ENCODE results near the gene TEX35. TPM values are rescaled to one million over a fixed set of nuclear protein-coding genes. Genes with fewer than 3 reads are reported as not detected.

Gene TEX35
- not detected for total RNA-seq

DNA sequence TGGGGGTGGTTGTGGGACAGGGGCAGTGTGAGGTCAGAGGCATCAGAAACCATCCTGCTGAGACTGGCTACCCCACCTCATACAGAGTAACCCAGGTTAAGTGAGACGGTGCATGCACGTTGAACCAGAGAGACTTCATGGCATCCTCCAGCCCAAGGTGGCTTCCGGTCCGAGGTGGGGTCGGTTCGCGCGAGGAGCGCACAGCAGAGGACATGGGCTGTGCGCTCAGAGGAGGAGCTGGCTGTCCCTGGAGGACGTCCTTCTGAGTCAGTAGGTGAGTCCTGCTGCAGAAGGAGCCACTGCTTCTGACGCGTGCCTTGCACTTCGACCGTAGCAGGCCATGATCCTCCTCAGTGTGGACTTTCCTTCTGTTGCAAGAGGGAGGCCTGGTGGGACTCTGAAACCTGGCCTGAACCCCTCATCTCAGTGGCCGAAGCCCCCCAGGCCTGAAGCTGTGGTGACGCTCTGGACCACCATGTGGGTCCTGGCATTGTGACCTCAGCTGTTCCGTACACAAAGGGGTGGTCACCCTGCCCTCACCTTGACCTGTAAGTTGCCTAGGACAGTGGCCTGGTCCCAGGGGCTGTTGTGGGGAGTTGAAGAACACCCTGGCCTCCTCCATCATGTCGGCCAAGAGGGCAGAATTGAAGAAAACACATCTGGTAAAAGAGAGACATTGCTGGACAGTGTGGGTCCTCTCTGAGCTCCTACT, at the start of gene TEX35:
Gene TEX35, plus strand, starts transcription at position 544 of the 712 bp plus-strand sequence. Its CDS starts 80 bp downstream, at position 624.
- ATAC-seq, result no peak
- DNase-seq (ENCODE audit: low spot score in 2 of 2), result no peak
- Mint-ChIP-seq H3K27ac (no peak within 1 kb of the TSS), H3K9me3 (no peaks in the 10 kb centered on the region), H3K36me3 (no peaks in the 10 kb centered on the region)

DNA sequence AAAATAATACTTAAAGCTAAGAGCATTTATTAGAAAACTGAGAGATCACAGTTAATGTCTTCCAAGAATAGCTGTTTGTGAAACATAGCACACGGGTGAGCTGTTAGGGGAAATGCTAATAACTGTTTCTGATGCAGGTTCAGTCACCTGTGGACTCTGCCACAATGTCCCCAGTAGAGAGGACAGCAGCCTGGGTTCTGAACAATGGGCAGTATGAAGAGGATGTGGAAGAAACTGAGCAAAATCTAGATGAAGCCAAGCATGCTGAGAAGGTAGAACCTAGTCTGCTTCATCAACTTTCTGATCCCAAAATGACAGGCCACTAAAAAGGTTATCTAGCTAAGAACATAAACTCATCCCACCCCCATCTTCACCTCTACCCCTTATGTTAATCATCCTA, 48.8 kb upstream of the TEX35 start:
- Mint-ChIP-seq H3K9me3 (no peaks in the 10 kb centered on the region), H3K36me3 (no peaks in the 10 kb centered on the region), H3K27ac (no peak overlapping the region)
- DNase-seq (ENCODE audit: low spot score in 2 of 2), result no peak
- no peak for ATAC-seq

DNA sequence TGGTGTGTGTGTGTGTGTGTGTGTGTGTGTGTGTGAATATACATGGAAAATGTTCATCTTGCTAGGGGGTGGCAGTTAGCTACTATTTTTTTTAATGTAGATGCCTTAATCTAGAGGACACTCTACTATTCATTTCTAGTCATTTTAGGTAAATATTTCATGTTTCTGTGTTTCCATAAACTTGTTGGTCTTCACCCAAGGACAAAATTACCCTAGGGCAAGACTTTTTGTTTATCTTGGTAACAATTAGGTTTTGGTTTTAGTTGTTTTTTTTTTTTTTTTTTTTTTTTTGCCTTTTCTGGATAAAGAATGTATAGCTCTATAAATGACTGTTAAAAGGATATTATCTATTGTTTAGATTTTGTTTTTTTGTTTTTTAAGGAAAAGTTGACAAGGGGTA, 48.3 kb upstream of the TEX35 start:
- Mint-ChIP-seq H3K27ac (no peak overlapping the region), H3K9me3 (no peaks in the 10 kb centered on the region), H3K36me3 (no peaks in the 10 kb centered on the region)
- DNase-seq (ENCODE audit: low spot score in 2 of 2) (no peak), ATAC-seq (no peak)

DNA sequence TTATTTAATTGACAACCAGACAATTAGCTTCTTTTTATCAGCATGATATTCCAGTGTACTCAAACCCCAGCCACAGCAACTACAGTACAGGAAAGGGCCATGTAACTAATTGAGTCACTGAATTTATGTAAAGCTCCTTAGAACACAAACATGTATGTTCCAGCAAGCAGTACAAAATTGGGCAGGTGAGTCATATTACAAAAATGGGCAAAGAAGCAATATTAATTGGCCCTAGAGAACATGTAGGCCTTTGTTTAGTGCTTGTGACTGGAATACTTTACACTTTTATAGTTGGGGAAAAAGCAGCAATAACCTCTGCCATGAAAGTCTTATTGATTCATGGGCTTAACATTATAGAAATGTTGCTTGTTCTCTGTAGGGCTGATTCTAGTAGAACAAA, 47.9 kb upstream of the TEX35 start:
- no peak for ATAC-seq
- Mint-ChIP-seq H3K27ac (no peak overlapping the region), H3K9me3 (no peaks in the 10 kb centered on the region)

DNA sequence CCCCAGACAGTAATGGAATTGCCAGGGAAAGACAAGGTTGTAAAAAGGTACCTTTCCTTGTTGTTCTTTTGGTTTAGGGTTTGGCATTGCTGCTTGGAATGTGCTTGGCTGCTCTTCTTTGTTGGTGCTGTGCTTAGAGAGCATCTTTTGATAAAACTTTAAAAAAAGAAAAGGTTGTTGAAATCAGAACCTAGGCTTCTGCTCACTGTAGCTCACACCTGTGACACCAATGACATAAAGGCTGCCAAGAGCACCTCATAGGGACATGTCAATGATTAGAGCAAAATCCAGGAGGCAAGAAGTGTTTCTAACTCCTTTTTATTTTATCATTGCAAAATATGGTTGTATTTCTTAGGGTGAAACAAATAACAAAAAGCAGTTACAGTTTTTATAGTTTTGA, 45.1 kb upstream of the TEX35 start:
- DNase-seq (ENCODE audit: low spot score in 2 of 2) (no peak), ATAC-seq (no peak)
- no peaks in the 10 kb centered on the region for H3K9me3 Mint-ChIP-seq
- no peak overlapping the region for H3K27ac Mint-ChIP-seq
- no peaks in the 10 kb centered on the region for H3K36me3 Mint-ChIP-seq

More for the DNA sequence above, 47.9 kb upstream of the TEX35 start:
- no peaks in the 10 kb centered on the region for H3K36me3 Mint-ChIP-seq
- no peak for DNase-seq (ENCODE audit: low spot score in 2 of 2)

DNA sequence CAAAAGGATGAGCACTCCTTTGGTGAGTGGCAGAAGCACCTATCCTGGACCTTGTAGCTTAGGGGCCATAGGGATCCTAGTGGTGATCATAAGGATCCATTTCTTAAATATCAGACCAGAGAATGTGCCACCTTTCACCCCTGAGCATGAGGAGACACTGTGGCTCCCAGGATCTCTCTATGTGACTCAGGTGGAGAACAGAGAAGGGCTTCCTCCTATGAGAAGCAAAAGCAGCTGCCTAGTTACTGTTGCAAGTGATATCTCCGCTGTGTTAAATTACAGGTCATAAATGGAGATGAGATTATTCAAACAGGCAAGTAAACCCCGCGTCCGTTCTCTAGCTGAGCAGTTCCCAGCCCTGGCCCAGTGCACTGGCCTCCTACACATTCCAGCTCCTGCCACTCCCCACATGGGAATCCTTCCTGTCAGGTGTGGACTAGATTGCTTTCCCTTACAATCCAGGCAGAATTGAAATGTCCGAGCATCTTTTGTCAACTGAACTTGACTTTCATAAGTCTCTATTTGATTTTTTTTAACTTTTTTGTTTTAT, 42.4 kb upstream of the TEX35 start:
- Mint-ChIP-seq H3K36me3 (no peaks in the 10 kb centered on the region), H3K27ac (no peak overlapping the region), H3K9me3 (no peaks in the 10 kb centered on the region)
- no peak for DNase-seq (ENCODE audit: low spot score in 2 of 2)
- ATAC-seq, result no peak

DNA sequence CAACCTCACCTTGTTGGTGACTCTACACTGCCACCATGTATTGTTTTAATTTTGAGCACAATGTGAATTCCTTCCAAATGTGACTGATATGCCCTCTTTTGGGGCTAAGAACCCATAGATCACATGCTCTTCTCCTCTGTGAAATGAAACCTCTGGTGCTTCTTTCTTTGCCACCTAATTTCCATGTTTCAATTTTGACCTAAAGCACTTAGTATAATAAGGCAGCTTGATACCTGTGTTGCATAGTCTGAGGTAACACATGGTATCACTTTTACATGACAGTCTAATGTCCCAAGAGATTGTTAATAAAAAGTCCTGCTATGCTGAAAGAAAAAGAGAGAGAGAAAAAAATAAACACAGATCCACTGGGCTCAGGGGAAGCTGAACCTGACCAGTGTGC, 40.4 kb upstream of the TEX35 start:
- no peak overlapping the region for H3K27ac Mint-ChIP-seq
- no peaks in the 10 kb centered on the region for H3K9me3 Mint-ChIP-seq
- ATAC-seq (no peak), DNase-seq (ENCODE audit: low spot score in 2 of 2) (no peak)
- H3K36me3 Mint-ChIP-seq, result no peaks in the 10 kb centered on the region

DNA sequence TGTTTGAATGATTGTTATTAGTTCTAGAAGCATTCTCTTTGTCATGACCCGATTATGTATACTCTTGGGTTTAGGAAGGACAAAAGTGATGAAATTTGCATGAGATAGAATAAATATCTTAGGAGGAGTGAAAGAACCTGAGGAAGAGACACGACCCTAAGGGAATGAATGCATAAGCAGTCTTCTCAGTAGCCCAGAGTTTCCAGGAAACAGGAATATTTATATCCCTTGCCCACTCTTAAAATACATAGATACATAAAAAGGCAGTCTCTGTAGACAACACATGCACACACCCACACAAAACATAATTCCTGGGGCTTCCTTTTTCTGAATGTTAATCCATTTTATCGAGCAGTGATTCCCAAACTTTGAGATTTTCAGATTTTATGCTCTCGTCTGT, 35.5 kb upstream of the TEX35 start:
- Mint-ChIP-seq H3K36me3 (no peaks in the 10 kb centered on the region), H3K27ac (no peak overlapping the region), H3K9me3 (no peaks in the 10 kb centered on the region)
- ATAC-seq (no peak), DNase-seq (ENCODE audit: low spot score in 2 of 2) (no peak)

DNA sequence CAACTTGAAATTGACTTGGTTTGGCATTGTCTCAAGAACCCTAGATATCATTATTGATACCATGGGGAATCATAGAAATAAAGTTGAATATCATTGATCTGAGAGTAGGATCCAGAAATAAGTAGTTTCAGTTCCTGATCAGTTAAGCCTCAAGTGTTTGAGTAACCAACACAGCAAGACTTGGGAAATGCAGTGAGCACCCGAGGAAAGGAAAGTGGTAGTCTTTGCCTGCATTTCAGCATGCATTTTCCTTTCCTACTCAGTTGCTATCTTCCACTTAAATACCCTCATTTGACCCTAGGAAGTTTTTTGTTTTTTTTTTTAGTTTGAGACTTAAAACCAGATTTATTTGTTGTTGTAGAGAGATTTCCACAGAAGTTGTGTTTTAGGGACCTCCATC, 35.1 kb upstream of the TEX35 start:
- ATAC-seq (no peak), DNase-seq (ENCODE audit: low spot score in 2 of 2) (no peak)
- Mint-ChIP-seq H3K36me3 (no peaks in the 10 kb centered on the region), H3K9me3 (no peaks in the 10 kb centered on the region), H3K27ac (no peak overlapping the region)

DNA sequence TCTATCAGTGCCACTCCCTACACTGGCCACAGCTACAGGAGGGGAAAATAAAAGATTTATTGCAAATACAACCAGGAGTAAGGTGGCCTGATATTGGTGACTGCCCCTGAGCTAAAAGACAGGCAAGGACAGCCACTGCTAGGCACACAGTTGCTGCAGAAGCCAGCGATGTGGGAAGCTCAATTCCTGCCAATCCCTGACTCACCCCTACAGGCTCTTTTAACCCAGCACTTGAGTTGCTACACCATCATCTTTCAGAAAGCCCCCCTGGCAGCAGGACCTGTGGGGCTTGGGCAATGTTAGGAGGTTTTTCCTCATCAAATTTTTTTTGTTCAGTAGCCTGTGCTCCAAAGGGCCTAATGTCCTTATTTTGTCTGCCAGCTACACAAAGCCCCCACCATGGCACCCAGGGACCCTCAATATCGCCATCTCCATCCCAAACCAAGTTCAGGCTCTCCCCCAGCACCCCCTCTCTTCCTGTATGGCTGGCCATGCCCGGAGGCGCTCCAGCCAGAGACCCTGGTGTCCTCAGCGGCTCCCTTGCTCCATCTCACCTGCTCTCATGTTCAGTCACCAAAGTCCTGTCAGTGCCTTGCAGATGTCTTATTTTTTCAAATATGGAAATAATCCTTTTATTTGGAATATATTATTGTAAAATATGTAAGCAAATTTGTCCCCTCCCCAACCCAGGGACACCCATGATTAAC, 29.5 kb upstream of the TEX35 start:
- Mint-ChIP-seq H3K36me3 (no peaks in the 10 kb centered on the region), H3K27ac (no peak overlapping the region), H3K9me3 (no peaks in the 10 kb centered on the region)
- no peak for DNase-seq (ENCODE audit: low spot score in 2 of 2)
- ATAC-seq, result no peak

DNA sequence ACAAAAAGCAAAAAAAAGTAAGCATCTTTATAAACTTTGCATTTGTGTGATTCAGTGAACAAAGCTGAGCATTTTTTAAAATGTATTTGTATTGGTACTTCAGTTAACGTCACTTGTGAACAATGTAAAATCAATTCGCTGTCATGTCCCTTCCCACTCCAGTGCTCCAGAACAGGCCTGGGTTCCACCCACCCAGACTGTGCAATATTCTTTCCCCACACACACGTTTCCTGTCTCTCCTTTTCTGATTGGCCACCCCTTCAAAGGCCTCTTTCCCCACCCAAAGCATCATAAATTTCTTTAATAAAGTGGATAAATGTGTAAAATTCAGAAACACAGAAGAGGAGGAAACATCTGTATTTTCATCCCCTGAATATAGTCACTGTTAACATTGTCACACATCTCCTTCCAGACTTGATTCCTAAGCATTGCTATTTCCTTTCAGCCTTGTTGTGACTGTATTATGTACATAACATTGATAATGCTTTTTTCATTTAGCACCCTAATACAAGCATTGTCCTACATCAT, 28.1 kb upstream of the TEX35 start:
- Mint-ChIP-seq H3K9me3 (no peaks in the 10 kb centered on the region), H3K36me3 (no peaks in the 10 kb centered on the region), H3K27ac (no peak overlapping the region)
- ATAC-seq, result no peak
- DNase-seq (ENCODE audit: low spot score in 2 of 2), result no peak

DNA sequence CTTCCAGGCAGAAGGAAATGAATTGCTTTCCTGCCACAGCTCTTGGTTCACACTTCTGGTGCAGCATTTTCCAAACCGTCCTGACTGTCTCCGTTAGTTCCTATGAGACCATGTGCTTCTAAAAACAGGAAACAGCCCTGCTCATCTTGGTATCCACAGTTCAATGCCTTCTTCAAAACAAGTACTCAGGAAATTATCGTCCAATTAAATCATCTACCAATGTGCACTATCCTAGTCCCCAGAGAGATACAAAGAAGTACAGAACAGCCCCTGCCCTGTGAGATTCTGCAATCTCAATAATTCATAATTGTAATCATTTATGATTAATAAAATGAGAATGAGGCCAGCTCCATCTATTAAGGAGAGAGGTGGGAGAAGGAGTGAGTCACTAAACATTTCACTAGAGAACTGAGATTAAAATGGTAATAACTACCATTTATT, 27.3 kb upstream of the TEX35 start:
- ATAC-seq, result no peak
- Mint-ChIP-seq H3K27ac (no peak overlapping the region), H3K9me3 (no peaks in the 10 kb centered on the region), H3K36me3 (no peaks in the 10 kb centered on the region)
- DNase-seq (ENCODE audit: low spot score in 2 of 2), result no peak

DNA sequence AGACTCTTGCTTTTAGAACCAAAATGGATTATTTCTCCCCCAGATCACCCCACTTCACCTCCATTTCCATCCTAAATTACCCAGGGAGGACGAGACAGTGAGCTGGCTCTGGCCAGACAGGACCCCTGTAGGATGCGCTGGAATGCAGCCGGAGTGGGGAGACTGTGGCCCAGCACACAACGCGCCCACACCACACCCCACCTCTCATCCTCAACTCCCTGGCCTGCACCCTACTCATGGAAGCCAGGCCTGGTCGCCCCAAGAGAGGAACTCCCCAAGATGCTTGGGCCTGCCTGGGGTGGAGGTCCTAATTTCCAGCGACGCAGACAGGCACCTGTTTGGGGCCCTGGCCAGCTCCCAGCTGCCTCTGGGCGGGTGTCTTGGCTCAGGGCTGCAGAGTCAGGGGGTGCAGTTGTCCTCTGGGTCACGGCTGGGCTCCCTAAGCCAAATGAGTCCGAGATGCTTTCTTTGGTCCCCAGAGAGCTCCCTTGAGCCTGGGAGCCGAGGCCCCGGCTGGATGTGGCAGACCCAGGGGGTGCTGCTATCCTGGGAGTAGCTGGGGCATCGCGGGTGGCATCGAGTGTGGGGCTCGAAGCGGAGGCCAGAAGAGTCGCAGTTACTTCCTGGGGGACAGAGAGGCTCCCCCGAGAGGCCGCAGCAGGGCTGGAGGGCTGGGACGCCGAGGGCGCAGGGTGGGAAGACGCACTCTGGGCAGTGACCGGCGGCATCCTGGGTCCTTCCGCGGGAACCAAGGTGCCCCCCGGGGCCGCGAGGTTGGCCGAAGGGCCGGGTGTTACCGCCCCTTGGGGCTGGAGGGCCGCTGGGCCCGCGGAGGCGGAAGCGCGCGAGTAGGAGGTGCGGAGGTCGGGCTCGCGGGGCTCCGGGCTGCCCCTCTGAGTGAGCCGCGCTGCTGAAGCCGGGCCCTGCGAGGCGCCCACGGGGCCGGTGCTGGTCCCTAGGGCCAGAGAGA, 26.5 kb upstream of the TEX35 start:
- ATAC-seq, result peak in 1 of 2 donors; percentile 20

DNA sequence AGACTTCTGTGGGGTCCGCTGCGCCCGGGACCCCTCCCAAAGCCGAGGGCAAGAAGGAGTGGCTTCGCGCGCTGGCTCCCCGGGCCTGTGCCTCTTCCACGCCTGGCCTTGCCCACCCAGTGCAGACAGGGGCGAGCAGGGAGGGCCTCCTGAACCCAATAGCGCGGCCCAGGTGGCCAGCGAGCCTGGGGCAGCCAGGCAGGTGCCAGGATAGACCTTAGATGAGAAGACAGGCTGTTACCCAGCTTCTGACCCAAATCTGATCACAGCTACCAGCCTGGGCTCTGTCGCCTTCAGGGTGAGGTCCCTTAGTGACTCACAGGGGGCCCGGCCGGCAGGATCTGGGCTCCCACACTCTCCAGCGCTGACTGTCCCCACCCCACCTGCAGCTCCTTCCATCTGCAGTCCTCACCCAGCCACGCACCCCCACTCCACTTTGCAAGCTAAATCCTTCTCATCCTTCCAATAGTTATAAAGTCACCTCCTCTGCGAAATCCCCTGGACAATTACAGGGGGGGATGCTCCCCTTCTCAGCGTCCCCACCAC, 25.8 kb upstream of the TEX35 start:
- Mint-ChIP-seq H3K27ac (no peak overlapping the region), H3K9me3 (no peaks in the 10 kb centered on the region), H3K36me3 (no peaks in the 10 kb centered on the region)
- DNase-seq (ENCODE audit: low spot score in 2 of 2) (no peak), ATAC-seq (peak in 1 of 2 donors; percentile 7)

More for the DNA sequence above, 26.5 kb upstream of the TEX35 start:
- H3K9me3 Mint-ChIP-seq, result no peaks in the 10 kb centered on the region
- H3K36me3 Mint-ChIP-seq, result no peaks in the 10 kb centered on the region
- no peak overlapping the region for H3K27ac Mint-ChIP-seq
- no peak for DNase-seq (ENCODE audit: low spot score in 2 of 2)

DNA sequence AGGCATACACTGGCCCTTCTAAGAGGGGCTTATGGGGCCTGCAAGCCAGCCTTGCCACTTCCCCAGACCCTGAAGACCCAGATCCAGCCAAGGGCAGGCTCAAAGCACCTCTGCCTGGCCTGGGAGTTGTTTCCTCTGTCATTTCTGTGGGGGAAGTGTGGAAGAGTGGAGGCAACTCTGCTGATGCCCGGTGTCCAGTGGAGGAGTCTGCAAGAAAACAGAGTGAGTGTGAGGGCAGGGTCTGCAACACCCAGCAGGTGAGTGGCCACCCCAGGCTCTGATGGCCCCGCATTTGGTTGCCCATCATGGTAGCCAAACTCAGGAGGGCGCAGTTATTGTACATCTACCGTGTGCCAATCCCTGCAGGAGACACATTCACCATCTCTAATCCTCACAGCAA, 24.5 kb upstream of the TEX35 start:
- H3K27ac Mint-ChIP-seq, result no peak overlapping the region
- H3K36me3 Mint-ChIP-seq, result no peaks in the 10 kb centered on the region
- DNase-seq (ENCODE audit: low spot score in 2 of 2) (no peak), ATAC-seq (no peak)
- H3K9me3 Mint-ChIP-seq, result no peaks in the 10 kb centered on the region

DNA sequence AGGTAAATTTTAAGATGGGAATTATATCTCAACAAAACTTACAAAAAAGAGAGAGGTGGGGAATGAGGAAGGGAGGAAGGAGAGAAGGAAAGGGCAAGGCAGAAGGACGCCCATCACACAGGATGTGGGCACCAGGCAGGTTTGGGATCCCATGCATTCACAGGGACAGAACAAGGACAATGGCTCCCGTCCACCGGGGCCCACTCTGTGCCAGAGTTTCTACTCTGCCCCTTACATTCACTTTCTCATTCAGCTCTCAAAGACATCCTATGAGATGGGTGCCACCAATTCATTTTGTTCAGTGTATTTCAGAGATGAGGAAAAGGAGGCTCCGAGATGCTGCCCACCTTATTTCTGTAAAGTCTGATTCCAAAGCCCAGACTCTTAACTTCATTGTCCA, 23.5 kb upstream of the TEX35 start:
- no peak for DNase-seq (ENCODE audit: low spot score in 2 of 2)
- Mint-ChIP-seq H3K27ac (no peak overlapping the region), H3K9me3 (no peaks in the 10 kb centered on the region), H3K36me3 (no peaks in the 10 kb centered on the region)
- no peak for ATAC-seq
